NOMO-1 treated with DMSO at 0.1 percent for 48 hours (cell line): ENCODE results near the gene PAPPA.

Experiments used
- DNase-seq: peaks from one replicate; lab custom pipeline; 2025; ENCODE audit not compliant: unreplicated experiment; lab: John Stamatoyannopoulos, UW

PAPPA gene

GRCh38 chr9:116230051-116230632 is 76.6 kb downstream of the PAPPA start:
- DNase-seq, result no peak

GRCh38 chr9:116232424-116233159 is 79.0 kb downstream of the PAPPA start:
- no peak for DNase-seq

- no peak for DNase-seq
These were observed 79.6 kb downstream of the PAPPA start for GRCh38 chr9:116233160-116233530.

GRCh38 chr9:116234081-116234480 is 80.5 kb downstream of the PAPPA start:
- DNase-seq, result no peak

GRCh38 chr9:116236979-116237378 is 83.4 kb downstream of the PAPPA start:
- DNase-seq, result no peak

- no peak for DNase-seq
These were observed 83.9 kb downstream of the PAPPA start for GRCh38 chr9:116237456-116237855.

- DNase-seq, result no peak
These were observed 84.6 kb downstream of the PAPPA start for GRCh38 chr9:116238225-116238624.

GRCh38 chr9:116238776-116239340 is 85.3 kb downstream of the PAPPA start:
- DNase-seq, result no peak

- no peak for DNase-seq
These were observed 90.1 kb downstream of the PAPPA start for GRCh38 chr9:116243708-116244107.

- no peak for DNase-seq
These were observed 93.7 kb downstream of the PAPPA start for GRCh38 chr9:116247284-116247683.

- no peak for DNase-seq
These were observed 94.3 kb downstream of the PAPPA start for GRCh38 chr9:116247791-116248374.

- no peak for DNase-seq
These were observed 97.3 kb downstream of the PAPPA start for GRCh38 chr9:116250891-116251290.

- DNase-seq, result no peak
These were observed 97.8 kb downstream of the PAPPA start for GRCh38 chr9:116251366-116251765.

GRCh38 chr9:116260531-116260930 is 106.9 kb downstream of the PAPPA start:
- DNase-seq, result no peak

GRCh38 chr9:116262448-116262847 is 108.9 kb downstream of the PAPPA start:
- DNase-seq, result no peak

- no peak for DNase-seq
These were observed 110.8 kb downstream of the PAPPA start for GRCh38 chr9:116264361-116264760.

- DNase-seq, result no peak
These were observed 113.4 kb downstream of the PAPPA start for GRCh38 chr9:116267021-116267420.

GRCh38 chr9:116269250-116269649 is 115.7 kb downstream of the PAPPA start:
- no peak for DNase-seq

- DNase-seq, result no peak
These were observed 117.0 kb downstream of the PAPPA start for GRCh38 chr9:116270546-116270945.

- DNase-seq, result no peak
These were observed 117.7 kb downstream of the PAPPA start for GRCh38 chr9:116271340-116271739.

- DNase-seq, result no peak
These were observed 118.4 kb downstream of the PAPPA start for GRCh38 chr9:116271991-116272390.

- DNase-seq, result no peak
These were observed 120.7 kb downstream of the PAPPA start for GRCh38 chr9:116274293-116274692.
